T-cell (primary cell): ENCODE measurements around the gene SSMEM1. TPM values are rescaled to one million over a fixed set of nuclear protein-coding genes. Genes with fewer than 3 reads are reported as not detected.

Experiments
- ATAC-seq, 4 experiments: fragments of 200-7000 bp in 3 of 4; fragments of 150-1000 bp in 1 of 4; cut with Tn5 transposase; replicated peaks in 1 of 4; 1 replicate in 3 of 4; 2 replicates in 1 of 4; pipeline ENCODE4 v1.10.0; 2021; ENCODE audit warnings: moderate library complexity in 3 of 4, mild to moderate bottlenecking in 2 of 4, moderate number of reproducible peaks in 1 of 4
- CTCF ChIA-PET, 2 donors: fragments of 300-600 bp; sonication (Branson Sonifier 250); formaldehyde crosslinking; loops; one replicate each; lab custom pipeline; 2022; ENCODE audit warnings: antibody characterized with exemption in 2 of 2; lab: Charles Lee
- POLR2A ChIA-PET, 2 donors: fragments of 300-600 bp; sonication (Branson Sonifier 250); formaldehyde crosslinking; loops; one replicate each; lab custom pipeline; 2022; ENCODE audit warnings: antibody characterized with exemption in 2 of 2; lab: Charles Lee
- DNase-seq, 35 experiments: peaks; one replicate each; pipeline versions ENCODE4 v3.0.0 to v3.0.0-alpha.2; 2013 to 2023
- H3K27ac ChIP-seq: one replicate; pipeline ENCODE4 v1.5.1; 2013; ENCODE audit warnings: low read length
- H3K27me3 ChIP-seq, 2 experiments: replicated peaks in 1 of 2; 1 replicate in 1 of 2; 2 replicates in 1 of 2; pipeline versions ENCODE4 v1.6.1 to v1.7.0; 2013; ENCODE audit warnings: low read length in 1 of 2, mixed read lengths in 1 of 2; ENCODE audit not compliant: control insufficient read depth in 2 of 2, insufficient read depth in 2 of 2; ENCODE audit errors: extremely low read depth in 1 of 2
- H3K36me3 ChIP-seq, 2 donors: 1 replicate in 1 of 2; 2 replicates in 1 of 2; pipeline versions ENCODE4 v1.6.1 to v1.7.0; 2013; ENCODE audit warnings: low read length in 1 of 2; ENCODE audit not compliant: control insufficient read depth in 2 of 2, insufficient read depth in 1 of 2; ENCODE audit errors: extremely low read depth in 1 of 2
- H3K4me1 ChIP-seq, 2 experiments: 1 replicate in 1 of 2; 2 replicates in 1 of 2; pipeline versions ENCODE4 v1.6.1 to v1.7.0; 2013; ENCODE audit warnings: low read length in 2 of 2, mixed read lengths in 1 of 2; ENCODE audit not compliant: insufficient read depth in 2 of 2, control insufficient read depth in 1 of 2; ENCODE audit errors: extremely low read depth in 1 of 2
- H3K4me3 ChIP-seq, 2 donors: 1 replicate in 1 of 2; 2 replicates in 1 of 2; pipeline versions ENCODE4 v1.5.1 to v1.7.0; 2013; ENCODE audit warnings: mild to moderate bottlenecking in 2 of 2, low read length in 1 of 2, moderate library complexity in 1 of 2; ENCODE audit not compliant: control insufficient read depth in 1 of 2; ENCODE audit errors: extremely low read depth in 1 of 2
- H3K9me3 ChIP-seq: 2 replicates; pipeline ENCODE4 v1.7.0; 2013
- H3K27ac Mint-ChIP-seq, 2 donors: one replicate each; pipeline ENCODE4 v1.8.0; 2020 to 2021; ENCODE audit warnings: mild to moderate bottlenecking in 2 of 2, mixed read lengths in 2 of 2
- H3K27me3 Mint-ChIP-seq, 2 donors: one replicate each; pipeline ENCODE4 v1.8.0; 2021 to 2022; ENCODE audit warnings: mixed read lengths in 2 of 2
- H3K36me3 Mint-ChIP-seq: one replicate; pipeline ENCODE4 v1.8.0; 2021; ENCODE audit warnings: mixed read lengths
- H3K4me1 Mint-ChIP-seq, 3 donors: one replicate each; pipeline ENCODE4 v1.8.0; 2020 to 2022; ENCODE audit warnings: mixed read lengths in 3 of 3, mild to moderate bottlenecking in 1 of 3
- H3K4me3 Mint-ChIP-seq, 3 donors: one replicate each; pipeline ENCODE4 v1.8.0; 2020 to 2022; ENCODE audit warnings: mild to moderate bottlenecking in 3 of 3, mixed read lengths in 3 of 3, moderate library complexity in 3 of 3
- H3K9me3 Mint-ChIP-seq, 3 donors: one replicate each; pipeline ENCODE4 v1.8.0; 2020 to 2022; ENCODE audit warnings: mixed read lengths in 3 of 3
- WGBS: methylation state at CpG from one replicate; pipeline ENCODE4 v1.1.5; 2013; ENCODE audit warnings: missing lambda C conversion rate; ENCODE audit not compliant: insufficient coverage; 5-methylcytosine and 5-hydroxymethylcytosine counted together
- total RNA-seq, 35 experiments: library from RNA in 6 of 35; stranded (reverse) in 6 of 35; fragments of 120-200 nt in 1 of 35; gene quantifications; one replicate each; pipeline versions ENCODE4 v1.2.1 to v1.2.4 and lab custom pipeline; 2013 to 2026

Gene SSMEM1
- total RNA-seq, 5 donors from 2014 or later (not counting 1 experiment from before 2014, with no cell fraction given) = not detected

DNA sequence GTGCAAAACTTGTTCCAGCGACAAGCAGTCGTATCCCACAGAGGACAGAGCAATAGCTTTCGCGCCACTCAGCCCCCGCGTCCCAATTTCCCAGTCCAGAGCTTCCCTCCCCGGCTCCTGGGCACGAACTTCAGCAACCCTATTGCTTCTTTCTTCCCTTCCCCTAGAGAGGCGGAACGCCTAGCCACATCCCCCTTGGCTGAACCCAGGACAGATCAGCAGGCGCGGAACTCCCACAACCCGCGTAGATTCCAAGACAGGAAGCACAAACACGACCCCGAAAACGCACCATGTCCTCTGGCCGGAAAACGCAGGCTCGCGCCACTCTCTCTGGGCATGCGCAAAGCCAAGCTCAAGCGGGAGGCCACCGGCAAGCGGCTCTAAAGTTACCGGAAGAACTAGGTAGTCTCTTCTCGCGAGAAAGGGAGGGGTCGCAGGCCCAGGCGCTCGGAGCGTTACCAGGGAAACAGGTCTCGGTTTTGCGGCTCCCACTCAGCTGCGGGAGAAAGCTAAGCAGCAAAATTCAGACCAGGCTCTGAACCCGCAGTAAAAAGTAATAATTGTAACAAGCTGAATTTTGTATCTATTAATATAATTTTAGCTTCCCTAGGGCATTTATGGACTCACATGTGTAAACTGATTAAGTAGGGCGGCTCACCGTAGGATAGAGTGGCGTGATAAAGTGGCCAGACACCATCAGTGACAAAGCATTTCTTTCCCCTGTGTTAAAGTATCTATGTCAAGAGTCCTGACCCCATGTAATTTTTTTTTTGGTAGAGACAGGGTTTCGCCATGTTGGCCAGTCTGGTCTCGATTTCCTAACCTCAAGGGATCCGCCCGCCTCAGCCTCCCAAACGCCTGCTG lies 2.3 kb upstream of the SSMEM1 start, which contains the start of gene TMEM209:
TMEM209 (minus strand) TSS at position 323 of the 864 bp plus-strand sequence; CDS start at position 292, 31 bp downstream.
- DNase-seq (peak; percentile 79 to 97 (median 90)), ATAC-seq (peak; percentile 96 to 98 (median 97))
- CTCF ChIA-PET = interaction anchor here (0.8 to 2.3 kb wide), 4 partner anchors 133 to 1107 kb away, joined by 3 to 8 read pairs (median 6); partner anchors contain the start of gene KLHDC10 (in 1 of the 2)
- H3K27ac ChIP-seq = peak within 1 kb of the TSS; percentile 74
- H3K36me3 ChIP-seq = peaks cover 3 to 27% of the 10 kb centered on the region in 2 donors
- peak within 1 kb of the TSS; percentile 81 to 85 for H3K4me3 ChIP-seq
- peak within 1 kb of the TSS; percentile 98 for H3K27ac Mint-ChIP-seq
- peaks cover 27 to 32% (median 31%) of the 10 kb centered on the region in 3 donors for H3K4me1 Mint-ChIP-seq
- no peaks in the 10 kb centered on the region for H3K9me3 ChIP-seq
- peaks cover 0 to 5% of the 10 kb centered on the region in 2 donors for H3K27me3 Mint-ChIP-seq
- H3K36me3 Mint-ChIP-seq = peaks cover 19% of the 10 kb centered on the region
- POLR2A ChIA-PET = no interaction called here
- no peaks in the 10 kb centered on the region for H3K27me3 ChIP-seq
- peaks cover 0 to 15% of the 10 kb centered on the region in 2 experiments for H3K4me1 ChIP-seq
- H3K4me3 Mint-ChIP-seq = peak within 1 kb of the TSS; percentile 97 to 99 (median 99)
- H3K9me3 Mint-ChIP-seq = no peaks in the 10 kb centered on the region
- 5% methylated on average over 27 of the region's 44 CpGs for WGBS

DNA sequence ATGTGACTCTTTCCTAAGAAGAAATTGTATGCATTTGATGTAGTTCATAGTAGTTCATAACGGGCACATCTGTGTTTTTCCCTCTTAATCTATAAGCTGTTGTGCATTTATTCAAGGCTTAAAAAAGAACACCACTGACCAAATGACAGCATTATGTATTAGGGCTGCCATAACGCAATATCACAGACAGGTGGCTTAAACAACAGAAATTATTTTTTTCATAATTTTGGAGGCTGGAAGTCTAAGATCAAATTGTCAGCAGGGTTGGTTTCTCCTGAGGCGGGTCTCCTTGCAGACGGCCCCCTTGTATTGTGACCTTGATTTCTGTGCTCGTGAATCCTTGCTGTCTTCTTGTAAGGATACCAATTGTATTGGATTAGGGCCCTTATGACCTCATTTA lies 627 bp upstream of the SSMEM1 start:
- ATAC-seq (no peak), DNase-seq (no peak)
- H3K4me1 Mint-ChIP-seq = peaks cover 20 to 24% (median 23%) of the 10 kb centered on the region in 3 donors
- H3K4me1 ChIP-seq = peaks cover 0 to 15% of the 10 kb centered on the region in 2 experiments
- H3K9me3 Mint-ChIP-seq = no peaks in the 10 kb centered on the region
- ChIA-PET POLR2A (no interaction called here), CTCF (interaction anchor here (0.7 kb wide), 2 partner anchors 603 to 968 kb away, joined by 6 to 7 read pairs; no protein-coding TSS in a partner anchor)
- H3K27ac ChIP-seq = no peak overlapping the region
- no CpG with 5 or more reads among the region's 5 CpGs for WGBS
- peaks cover 9% of the 10 kb centered on the region for H3K36me3 Mint-ChIP-seq
- H3K27me3 Mint-ChIP-seq = peaks cover 3 to 7% of the 10 kb centered on the region in 2 donors
- no peaks in the 10 kb centered on the region for H3K27me3 ChIP-seq
- H3K4me3 ChIP-seq = no peak overlapping the region
- no peak overlapping the region for H3K4me3 Mint-ChIP-seq
- peaks cover 0 to 16% of the 10 kb centered on the region in 2 donors for H3K36me3 ChIP-seq
- H3K27ac Mint-ChIP-seq = no peak overlapping the region
- H3K9me3 ChIP-seq = no peaks in the 10 kb centered on the region

DNA sequence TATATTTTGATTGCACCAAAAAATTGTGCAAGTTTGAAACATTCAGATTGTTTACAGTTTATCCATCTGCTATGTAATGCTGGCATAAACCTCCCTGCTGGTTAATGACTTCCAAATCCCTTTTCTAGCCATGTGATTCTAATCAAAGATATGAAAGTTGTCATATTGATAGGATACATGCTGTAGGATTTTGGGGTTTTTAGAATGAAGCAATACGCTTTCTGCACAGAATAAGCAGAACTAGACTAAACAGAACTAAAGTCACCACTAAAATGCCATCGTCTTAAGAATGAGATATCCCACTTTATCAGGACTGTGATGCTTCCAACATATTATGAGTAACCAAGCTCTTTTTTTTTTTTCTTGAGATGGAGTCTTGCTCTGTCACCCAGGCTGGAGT lies 856 bp downstream of the SSMEM1 start:
- no CpG with 5 or more reads among the region's 2 CpGs for WGBS

GRCh38 chr7:130210181-130210935 lies 2.7 kb downstream of the SSMEM1 start:
- Histone ChIP-seq H3K27me3 (no peaks in the 10 kb centered on the region), H3K27ac (no peak overlapping the region), H3K4me3 (no peak overlapping the region), H3K9me3 (no peaks in the 10 kb centered on the region), H3K4me1 (peaks cover 0 to 8% of the 10 kb centered on the region in 2 experiments), H3K36me3 (no peaks in the 10 kb centered on the region)
- WGBS = no CpG with 5 or more reads among the region's 5 CpGs
- Mint-ChIP-seq H3K27me3 (peaks cover 9 to 17% of the 10 kb centered on the region in 2 donors), H3K36me3 (no peaks in the 10 kb centered on the region), H3K27ac (no peak overlapping the region), H3K4me3 (no peak overlapping the region), H3K9me3 (no peaks in the 10 kb centered on the region), H3K4me1 (peaks cover 4 to 6% (median 5%) of the 10 kb centered on the region in 3 donors)
- POLR2A ChIA-PET = interaction anchor here in 1 of 2 donors (0.6 kb wide), 1 partner anchor 240 kb away, joined by 3 read pairs; no protein-coding TSS in a partner anchor
- CTCF ChIA-PET = interaction anchor here in 1 of 2 donors (0.6 kb wide), 1 partner anchor 985 kb away, joined by 3 read pairs; the partner anchor contains the start of gene AHCYL2
- ATAC-seq (no peak), DNase-seq (no peak)

More for the DNA sequence above, 856 bp downstream of the SSMEM1 start:
- Histone ChIP-seq H3K9me3 (no peaks in the 10 kb centered on the region), H3K36me3 (peaks cover 0 to 3% of the 10 kb centered on the region in 2 donors), H3K4me1 (peaks cover 0 to 15% of the 10 kb centered on the region in 2 experiments), H3K27ac (no peak overlapping the region), H3K27me3 (no peaks in the 10 kb centered on the region), H3K4me3 (no peak overlapping the region)
- peaks cover 6 to 14% of the 10 kb centered on the region in 2 donors for H3K27me3 Mint-ChIP-seq
- peaks cover 12 to 19% (median 17%) of the 10 kb centered on the region in 3 donors for H3K4me1 Mint-ChIP-seq
- no peaks in the 10 kb centered on the region for H3K9me3 Mint-ChIP-seq
- POLR2A ChIA-PET = interaction anchor here in 1 of 2 donors (0.7 kb wide), 1 partner anchor 482 kb away, joined by 6 read pairs; no protein-coding TSS in a partner anchor
- ATAC-seq (no peak), DNase-seq (no peak)
- H3K36me3 Mint-ChIP-seq = no peaks in the 10 kb centered on the region
- CTCF ChIA-PET = interaction anchor here in 1 of 2 donors (0.6 kb wide), 1 partner anchor 16 kb away, joined by 4 read pairs; no protein-coding TSS in a partner anchor
- no peak overlapping the region for H3K4me3 Mint-ChIP-seq
- no peak overlapping the region for H3K27ac Mint-ChIP-seq

DNA sequence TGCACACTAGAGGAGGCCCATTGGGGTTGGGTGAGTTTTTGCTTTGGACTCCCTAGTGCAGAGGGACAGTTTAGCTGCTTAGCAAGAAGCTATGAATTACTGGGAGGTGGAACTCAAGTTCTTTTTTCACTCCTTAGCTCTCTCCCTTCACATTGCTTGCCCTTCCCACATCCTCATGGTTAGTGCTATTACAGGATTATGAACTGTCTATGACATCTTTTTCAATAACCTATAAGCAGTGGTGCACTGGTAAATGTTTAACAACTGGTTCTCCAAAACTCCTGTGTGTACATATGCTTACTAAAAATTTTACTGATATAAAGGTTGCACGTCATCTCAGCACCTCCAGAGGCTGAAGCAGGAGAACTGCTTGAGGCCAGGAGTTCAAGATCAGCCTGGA lies 6.2 kb downstream of the SSMEM1 start:
- WGBS = no CpG with 5 or more reads among the region's 1 CpG
- DNase-seq = no peak
- Histone ChIP-seq H3K4me3 (no peak overlapping the region), H3K27me3 (no peaks in the 10 kb centered on the region), H3K27ac (no peak overlapping the region), H3K4me1 (no peaks in the 10 kb centered on the region), H3K36me3 (no peaks in the 10 kb centered on the region), H3K9me3 (no peaks in the 10 kb centered on the region)
- Mint-ChIP-seq H3K36me3 (no peaks in the 10 kb centered on the region), H3K4me1 (no peaks in the 10 kb centered on the region), H3K9me3 (no peaks in the 10 kb centered on the region), H3K4me3 (no peak overlapping the region), H3K27ac (no peak overlapping the region), H3K27me3 (peaks cover 9 to 17% of the 10 kb centered on the region in 2 donors)
- no peak for ATAC-seq
- ChIA-PET CTCF (no interaction called here), POLR2A (no interaction called here)

DNA sequence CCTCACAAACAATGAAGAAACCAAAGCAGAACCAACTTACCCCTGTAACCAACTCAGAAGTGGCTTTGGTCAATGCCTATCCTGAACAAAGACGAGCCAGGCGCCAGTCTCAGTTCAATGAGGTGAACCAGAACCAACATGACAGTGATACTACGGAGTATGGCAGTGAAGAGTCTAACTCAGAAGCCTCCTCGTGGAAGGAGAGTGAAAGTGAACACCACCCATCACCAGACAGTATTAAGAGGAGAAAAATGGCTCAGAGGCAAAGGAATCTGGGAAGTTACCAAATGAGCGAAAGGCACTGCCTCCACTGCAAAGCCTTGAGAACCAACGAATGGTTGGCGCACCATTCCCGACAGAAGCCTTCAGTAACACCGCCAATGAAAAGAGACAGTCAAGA lies 8.4 kb downstream of the SSMEM1 start:
- POLR2A ChIA-PET = no interaction called here
- no peak for ATAC-seq
- Histone ChIP-seq H3K4me1 (no peaks in the 10 kb centered on the region), H3K36me3 (no peaks in the 10 kb centered on the region), H3K9me3 (no peaks in the 10 kb centered on the region), H3K4me3 (no peak overlapping the region), H3K27ac (no peak overlapping the region), H3K27me3 (no peaks in the 10 kb centered on the region)
- no peak for DNase-seq
- WGBS = no CpG with 5 or more reads among the region's 9 CpGs
- Mint-ChIP-seq H3K36me3 (no peaks in the 10 kb centered on the region), H3K27ac (no peak overlapping the region), H3K4me3 (no peak overlapping the region), H3K9me3 (no peaks in the 10 kb centered on the region), H3K27me3 (peaks cover 9 to 19% of the 10 kb centered on the region in 2 donors), H3K4me1 (no peaks in the 10 kb centered on the region)
- CTCF ChIA-PET = no interaction called here
